Right lobe of liver (tissue), 4 donors: ENCODE results near the gene BANK1.

Source experiments
- CTCF ChIP-seq, 4 donors: fragments of 200-600 bp in 3 of 4; fragments of 450-650 bp in 1 of 4; IDR thresholded peaks; one replicate each; pipeline versions ENCODE4 v1.5.1 to v1.8.0; 2016 to 2022; ENCODE audit warnings: antibody characterized with exemption in 4 of 4, mild to moderate bottlenecking in 2 of 4
- POLR2A ChIP-seq: fragments of 450-650 bp; IDR thresholded peaks from one replicate; pipeline ENCODE4 v1.6.1; 2017; ENCODE audit warnings: antibody characterized with exemption, mild to moderate bottlenecking
- donor health status: DM: no; HTN: no; CAD: no.
- donor health status: DM: no; HTN: no; CAD: no.
- donor health status: DM: no; HTN: yes; CAD: no.

- TF ChIP-seq CTCF (IDR thresholded peaks at IDR 0.05) (no peak), POLR2A (no peak)
These were observed 237.4 kb downstream of the BANK1 start for GRCh38 chr4:102027961-102028360.
